Activated naive CD4-positive, alpha-beta T cell treated with anti-CD3 and anti-CD28 coated beads for 36 hours (primary cell): ENCODE data around the gene NUDCD2. TPM values are rescaled to one million over a fixed set of nuclear protein-coding genes. Genes with fewer than 3 reads are reported as not detected.
A peak's percentile ranks its signal among the peaks of the same experiment; 100 is the strongest.

ENCODE experiments used
- CTCF ChIA-PET: fragments of 350-600 bp; sonication (Branson Sonifier 250); formaldehyde crosslinking; loops from one replicate; lab custom pipeline; 2021; ENCODE audit warnings: antibody characterized with exemption; lab: Charles Lee
- DNase-seq: peaks from one replicate; pipeline ENCODE4 v3.0.0-alpha.2; 2020
- H3K27ac Mint-ChIP-seq: one replicate; pipeline ENCODE4 v1.8.0; 2021; ENCODE audit warnings: mild to moderate bottlenecking, mixed read lengths
- H3K27me3 Mint-ChIP-seq: one replicate; pipeline ENCODE4 v1.8.0; 2021; ENCODE audit warnings: low read depth, mixed read lengths
- H3K36me3 Mint-ChIP-seq: one replicate; pipeline ENCODE4 v1.8.0; 2021; ENCODE audit warnings: low read depth, mixed read lengths
- H3K4me1 Mint-ChIP-seq: one replicate; pipeline ENCODE4 v1.8.0; 2021; ENCODE audit warnings: low read depth, mixed read lengths
- H3K4me3 Mint-ChIP-seq: one replicate; pipeline ENCODE4 v1.8.0; 2021; ENCODE audit warnings: mild to moderate bottlenecking, moderate library complexity, mixed read lengths
- H3K9me3 Mint-ChIP-seq: one replicate; pipeline ENCODE4 v1.8.0; 2021; ENCODE audit warnings: mixed read lengths
- intact Hi-C: fragments of 100-400 bp; cut with micrococcal nuclease; formaldehyde crosslinking; loops from one replicate; pipeline ENCODE4 v1.15.1; 2023
- total RNA-seq, 2 experiments: library from RNA; stranded (reverse); gene quantifications; one replicate each; pipeline ENCODE4 v1.2.3, GENCODE V29; 2021

Gene NUDCD2
- total RNA-seq, 2 experiments from 2014 or later = 51.5 to 55.5 TPM

DNA sequence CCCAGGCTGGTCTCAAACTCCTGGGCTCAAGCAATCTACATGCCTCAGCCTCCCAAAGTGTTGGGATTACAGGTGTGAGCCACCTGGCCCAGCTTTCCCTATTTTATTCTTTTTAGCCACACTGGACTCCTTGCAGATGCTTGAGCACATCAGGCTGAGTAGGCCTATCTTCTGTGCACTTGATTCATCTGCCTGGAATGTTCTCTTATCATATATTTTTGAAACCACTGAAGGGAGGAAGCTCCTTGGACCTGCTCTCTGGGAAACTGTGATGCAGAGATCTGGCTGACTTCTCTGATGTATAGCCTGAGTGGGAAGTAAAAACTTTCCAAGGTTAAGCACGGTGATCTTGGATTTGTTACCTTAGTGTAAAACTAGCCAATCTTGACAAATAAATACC lies 39.0 kb upstream of the NUDCD2 start:
- H3K36me3 Mint-ChIP-seq = no peaks in the 10 kb centered on the region
- H3K4me1 Mint-ChIP-seq = peaks cover 8% of the 10 kb centered on the region
- no peaks in the 10 kb centered on the region for H3K27me3 Mint-ChIP-seq
- intact Hi-C loops = no loop called here
- no peak overlapping the region for H3K4me3 Mint-ChIP-seq
- no peaks in the 10 kb centered on the region for H3K9me3 Mint-ChIP-seq
- CTCF ChIA-PET = interaction anchor here (0.6 kb wide), 2 partner anchors 22 to 32 kb away, joined by 3 to 7 read pairs; no protein-coding TSS in a partner anchor
- no peak for DNase-seq
- no peak overlapping the region for H3K27ac Mint-ChIP-seq

- no peak for DNase-seq
- CTCF ChIA-PET = no interaction called here
- intact Hi-C loops = no loop called here
These were observed 37.4 kb upstream of the NUDCD2 start for GRCh38 chr5:163497315-163497714.

GRCh38 chr5:163496286-163496685 lies 36.4 kb upstream of the NUDCD2 start:
- DNase-seq = no peak
- Mint-ChIP-seq H3K36me3 (peaks cover 4% of the 10 kb centered on the region), H3K4me1 (no peaks in the 10 kb centered on the region), H3K9me3 (no peaks in the 10 kb centered on the region), H3K27ac (no peak overlapping the region), H3K4me3 (no peak overlapping the region), H3K27me3 (no peaks in the 10 kb centered on the region)
- CTCF ChIA-PET = interaction anchor here (0.6 kb wide), 1 partner anchor 27 kb away, joined by 3 read pairs; no protein-coding TSS in a partner anchor
- intact Hi-C loops = no loop called here

More at GRCh38 chr5:163497315-163497714, 37.4 kb upstream of the NUDCD2 start:
- Mint-ChIP-seq H3K27ac (no peak overlapping the region), H3K9me3 (no peaks in the 10 kb centered on the region), H3K4me1 (peaks cover under 1% of the 10 kb centered on the region), H3K27me3 (no peaks in the 10 kb centered on the region), H3K4me3 (no peak overlapping the region), H3K36me3 (no peaks in the 10 kb centered on the region)

DNA sequence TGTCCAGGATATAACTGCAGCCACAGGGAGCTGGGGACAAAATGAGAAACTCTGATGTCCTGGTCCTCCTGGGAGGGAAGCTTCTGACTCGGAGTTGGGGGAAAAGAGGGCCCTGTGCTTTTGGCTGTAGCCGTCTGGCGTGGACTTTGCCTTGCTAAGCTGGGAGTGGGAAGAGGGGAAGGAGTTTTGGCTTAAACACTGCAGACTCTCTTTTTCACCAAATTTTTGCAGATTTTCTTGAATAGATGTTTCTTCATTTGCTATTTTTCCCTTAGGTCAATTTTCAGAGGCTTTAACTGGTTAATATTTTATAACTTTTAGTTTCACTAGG lies 29.8 kb upstream of the NUDCD2 start:
- H3K27ac Mint-ChIP-seq = no peak overlapping the region
- no peak overlapping the region for H3K4me3 Mint-ChIP-seq
- H3K36me3 Mint-ChIP-seq = peaks cover 21% of the 10 kb centered on the region
- intact Hi-C loops = no loop called here
- H3K9me3 Mint-ChIP-seq = no peaks in the 10 kb centered on the region
- no peak for DNase-seq
- H3K27me3 Mint-ChIP-seq = no peaks in the 10 kb centered on the region
- H3K4me1 Mint-ChIP-seq = no peaks in the 10 kb centered on the region
- CTCF ChIA-PET = interaction anchor here (1.1 to 1.5 kb wide), 2 partner anchors 17 to 28 kb away, joined by 5 read pairs; no protein-coding TSS in a partner anchor

GRCh38 chr5:163489055-163489744 lies 29.3 kb upstream of the NUDCD2 start:
- peaks cover 24% of the 10 kb centered on the region for H3K36me3 Mint-ChIP-seq
- intact Hi-C loops = no loop called here
- CTCF ChIA-PET = interaction anchor here (0.9 to 1.5 kb wide), 4 partner anchors 13 to 28 kb away, joined by 3 to 5 read pairs (median 4); no protein-coding TSS in a partner anchor
- no peaks in the 10 kb centered on the region for H3K9me3 Mint-ChIP-seq
- H3K27ac Mint-ChIP-seq = no peak overlapping the region
- no peaks in the 10 kb centered on the region for H3K27me3 Mint-ChIP-seq
- no peaks in the 10 kb centered on the region for H3K4me1 Mint-ChIP-seq
- H3K4me3 Mint-ChIP-seq = no peak overlapping the region
- no peak for DNase-seq

DNA sequence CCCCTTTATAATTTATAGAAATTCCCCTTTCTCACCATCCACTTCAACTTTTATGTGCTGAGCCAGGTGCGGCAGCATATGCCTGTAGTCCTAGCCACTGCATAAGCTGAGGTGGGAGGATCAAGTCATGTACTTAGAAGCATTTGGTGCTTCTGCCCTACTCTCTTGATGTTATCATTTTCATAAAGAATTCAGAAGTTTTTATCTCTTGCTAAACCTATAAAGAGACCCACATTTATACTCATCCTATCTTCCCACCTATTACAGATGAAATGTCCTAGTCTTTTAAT lies 19.0 kb upstream of the NUDCD2 start:
- CTCF ChIA-PET = no interaction called here
- intact Hi-C loops = no loop called here
- peaks cover 9% of the 10 kb centered on the region for H3K4me1 Mint-ChIP-seq
- DNase-seq = no peak
- H3K36me3 Mint-ChIP-seq = peaks cover 35% of the 10 kb centered on the region
- H3K27ac Mint-ChIP-seq = no peak overlapping the region
- H3K4me3 Mint-ChIP-seq = no peak overlapping the region
- no peaks in the 10 kb centered on the region for H3K9me3 Mint-ChIP-seq
- no peaks in the 10 kb centered on the region for H3K27me3 Mint-ChIP-seq

DNA sequence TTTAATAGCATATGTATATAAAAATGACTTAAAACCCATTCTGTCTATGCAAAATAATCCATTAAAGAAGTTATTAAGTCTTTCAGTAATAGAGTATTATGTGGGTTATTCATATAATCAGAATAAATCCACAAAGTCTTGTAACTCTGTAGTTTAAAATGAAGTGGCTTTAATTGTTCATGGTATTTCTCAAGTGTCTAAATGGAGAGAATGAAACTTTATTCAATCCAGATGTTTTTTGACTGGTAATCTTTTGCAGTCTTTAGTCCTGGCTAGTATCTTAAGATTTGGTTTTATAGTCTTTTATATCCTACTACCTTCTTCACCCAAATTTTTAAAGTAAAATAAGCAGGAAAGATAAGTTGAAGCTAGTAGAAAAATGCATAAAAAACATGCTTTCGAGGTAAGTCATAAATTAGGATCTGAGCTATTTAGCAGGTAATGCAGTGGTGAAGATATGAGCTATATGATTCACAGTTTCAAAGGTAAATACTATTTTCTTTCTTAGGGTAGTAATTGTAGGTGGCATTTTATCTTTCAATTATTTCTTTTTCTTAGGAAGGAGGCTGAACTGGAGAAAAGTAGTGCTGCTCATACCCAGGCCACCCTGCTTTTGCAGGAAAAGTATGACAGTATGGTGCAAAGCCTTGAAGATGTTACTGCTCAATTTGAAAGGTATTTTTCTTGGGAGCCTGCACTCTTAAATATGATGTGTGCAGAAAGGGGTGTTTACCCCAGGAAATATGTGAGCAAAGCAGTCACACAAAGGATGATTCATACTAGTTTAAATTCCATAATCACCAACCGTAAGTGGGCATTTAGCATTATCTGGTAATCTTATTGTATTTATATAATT lies 18.5 kb upstream of the NUDCD2 start:
- CTCF ChIA-PET = no interaction called here
- H3K27me3 Mint-ChIP-seq = no peaks in the 10 kb centered on the region
- H3K4me1 Mint-ChIP-seq = peaks cover 9% of the 10 kb centered on the region
- no peak for DNase-seq
- peaks cover 38% of the 10 kb centered on the region for H3K36me3 Mint-ChIP-seq
- H3K27ac Mint-ChIP-seq = no peak overlapping the region
- H3K9me3 Mint-ChIP-seq = no peaks in the 10 kb centered on the region
- intact Hi-C loops = no loop called here
- H3K4me3 Mint-ChIP-seq = no peak overlapping the region

GRCh38 chr5:163475411-163475810 lies 15.5 kb upstream of the NUDCD2 start:
- H3K27ac Mint-ChIP-seq = no peak overlapping the region
- peaks cover 7% of the 10 kb centered on the region for H3K4me1 Mint-ChIP-seq
- no peaks in the 10 kb centered on the region for H3K27me3 Mint-ChIP-seq
- no peak for DNase-seq
- CTCF ChIA-PET = interaction anchor here (1.1 kb wide), 1 partner anchor 11 kb away, joined by 3 read pairs; no protein-coding TSS in a partner anchor
- no peak overlapping the region for H3K4me3 Mint-ChIP-seq
- no peaks in the 10 kb centered on the region for H3K9me3 Mint-ChIP-seq
- H3K36me3 Mint-ChIP-seq = peaks cover 42% of the 10 kb centered on the region
- intact Hi-C loops = no loop called here

GRCh38 chr5:163473635-163474243 lies 13.8 kb upstream of the NUDCD2 start:
- intact Hi-C loops = loop anchor here (1.0 kb wide), 1 partner anchor 30 kb away; no protein-coding TSS in a partner anchor
- H3K27me3 Mint-ChIP-seq = no peaks in the 10 kb centered on the region
- H3K27ac Mint-ChIP-seq = no peak overlapping the region
- peaks cover 2% of the 10 kb centered on the region for H3K4me1 Mint-ChIP-seq
- H3K9me3 Mint-ChIP-seq = no peaks in the 10 kb centered on the region
- CTCF ChIA-PET = interaction anchor here (0.6 to 1.5 kb wide), 8 partner anchors 11 to 1104 kb away, joined by 3 to 5 read pairs (median 3); no protein-coding TSS in a partner anchor
- DNase-seq = no peak
- peaks cover 48% of the 10 kb centered on the region for H3K36me3 Mint-ChIP-seq
- no peak overlapping the region for H3K4me3 Mint-ChIP-seq

DNA sequence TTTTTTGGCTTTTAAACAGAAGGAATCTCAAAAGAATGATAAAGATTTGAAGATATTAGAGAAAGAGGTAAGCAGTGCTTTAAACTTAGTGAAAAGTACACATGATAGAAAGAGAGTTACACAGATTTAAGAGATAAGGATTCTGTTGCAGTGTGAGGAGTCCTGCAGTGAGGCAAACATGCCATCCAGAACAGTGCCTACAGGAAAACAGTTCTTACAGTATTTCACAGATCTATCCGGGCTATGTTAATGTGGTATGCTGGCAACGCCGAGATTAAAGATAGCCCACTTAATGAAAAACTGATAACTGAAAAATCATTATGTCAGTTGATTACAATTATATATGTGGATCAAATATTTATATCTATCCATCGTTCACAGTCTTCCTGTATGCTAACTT lies 7.8 kb upstream of the NUDCD2 start:
- no peak overlapping the region for H3K4me3 Mint-ChIP-seq
- H3K36me3 Mint-ChIP-seq = peaks cover 40% of the 10 kb centered on the region
- intact Hi-C loops = no loop called here
- no peak overlapping the region for H3K27ac Mint-ChIP-seq
- CTCF ChIA-PET = no interaction called here
- DNase-seq = no peak
- H3K9me3 Mint-ChIP-seq = no peaks in the 10 kb centered on the region
- H3K27me3 Mint-ChIP-seq = no peaks in the 10 kb centered on the region
- H3K4me1 Mint-ChIP-seq = peaks cover 4% of the 10 kb centered on the region

DNA sequence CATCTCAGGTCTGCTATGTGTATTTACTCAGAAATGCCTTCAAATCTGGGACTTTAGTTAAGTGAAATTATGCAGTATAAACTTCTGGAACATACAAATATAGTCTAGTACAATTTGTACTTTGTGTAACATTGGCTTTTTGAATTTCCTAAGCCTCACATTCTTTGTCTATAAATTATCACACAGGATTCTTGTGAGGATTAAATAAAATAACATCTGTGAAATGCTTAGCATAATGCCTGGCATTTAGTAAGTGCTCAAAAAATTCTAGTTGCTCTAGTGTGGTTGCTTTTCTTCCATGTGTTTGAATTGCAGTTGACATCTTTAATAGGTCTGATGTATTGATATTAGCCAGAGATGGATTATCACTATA lies 3.1 kb upstream of the NUDCD2 start:
- H3K4me3 Mint-ChIP-seq = no peak overlapping the region
- DNase-seq = no peak
- CTCF ChIA-PET = interaction anchor here (1.1 to 1.2 kb wide), 2 partner anchors 10 to 25 kb away, joined by 3 to 5 read pairs; partner anchors contain the start of gene CCNG1
- peaks cover 30% of the 10 kb centered on the region for H3K36me3 Mint-ChIP-seq
- H3K27me3 Mint-ChIP-seq = no peaks in the 10 kb centered on the region
- H3K27ac Mint-ChIP-seq = no peak overlapping the region
- H3K9me3 Mint-ChIP-seq = no peaks in the 10 kb centered on the region
- intact Hi-C loops = no loop called here
- H3K4me1 Mint-ChIP-seq = peaks cover 9% of the 10 kb centered on the region

DNA sequence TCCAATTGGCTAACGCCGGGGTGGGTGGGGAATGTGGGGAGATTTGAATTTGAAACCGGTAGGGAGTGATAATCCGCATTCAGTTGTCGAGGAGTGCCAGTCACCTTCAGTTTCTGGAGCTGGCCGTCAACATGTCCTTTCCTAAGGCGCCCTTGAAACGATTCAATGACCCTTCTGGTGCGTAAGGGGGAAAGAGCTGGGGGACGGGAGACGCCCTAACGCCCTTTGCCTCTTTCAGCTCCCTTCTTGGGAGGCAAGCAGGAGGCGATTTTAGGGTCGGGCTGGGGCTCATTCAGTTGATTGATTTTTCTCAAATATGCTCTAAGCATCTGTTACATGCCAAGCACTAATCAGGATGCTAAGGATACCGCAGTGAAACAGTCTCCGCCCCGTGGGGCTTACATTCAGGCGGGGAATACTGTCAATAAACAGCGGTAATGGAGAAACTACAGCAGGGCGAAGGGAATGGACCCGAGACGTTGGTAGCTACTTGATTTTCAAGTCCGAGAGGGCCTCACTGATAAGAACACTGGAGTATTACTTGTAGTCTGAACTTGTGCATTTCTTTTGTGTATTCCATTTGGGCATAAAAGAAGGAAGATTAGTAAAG lies 765 bp upstream of the NUDCD2 start, which contains the start of gene HMMR:
TSS of gene HMMR (plus strand) at position 71 of the 610 bp plus-strand sequence. CDS start at position 132, 61 bp downstream.
- DNase-seq = no peak
- peaks cover 36% of the 10 kb centered on the region for H3K36me3 Mint-ChIP-seq
- peaks cover 26% of the 10 kb centered on the region for H3K4me1 Mint-ChIP-seq
- peak within 1 kb of the TSS; percentile 100 for H3K27ac Mint-ChIP-seq
- H3K27me3 Mint-ChIP-seq = no peaks in the 10 kb centered on the region
- CTCF ChIA-PET = interaction anchor here (0.6 to 3.1 kb wide), 12 partner anchors 8 to 50 kb away, joined by 3 to 18 read pairs (median 4); partner anchors contain the start of gene MAT2B
- H3K9me3 Mint-ChIP-seq = no peaks in the 10 kb centered on the region
- intact Hi-C loops = loop anchor here (1.0 kb wide), 2 partner anchors 23 to 45 kb away; partner anchors contain the start of genes CCNG1 and MAT2B
- peak within 1 kb of the TSS; percentile 94 for H3K4me3 Mint-ChIP-seq
